ENCODE data around the gene NXPE3. TPM values are rescaled to one million over a fixed set of nuclear protein-coding genes. Genes with fewer than 3 reads are reported as not detected.

Gene NXPE3
- total RNA-seq, 1 experiment from 2014 or later: 15.9 TPM

DNA sequence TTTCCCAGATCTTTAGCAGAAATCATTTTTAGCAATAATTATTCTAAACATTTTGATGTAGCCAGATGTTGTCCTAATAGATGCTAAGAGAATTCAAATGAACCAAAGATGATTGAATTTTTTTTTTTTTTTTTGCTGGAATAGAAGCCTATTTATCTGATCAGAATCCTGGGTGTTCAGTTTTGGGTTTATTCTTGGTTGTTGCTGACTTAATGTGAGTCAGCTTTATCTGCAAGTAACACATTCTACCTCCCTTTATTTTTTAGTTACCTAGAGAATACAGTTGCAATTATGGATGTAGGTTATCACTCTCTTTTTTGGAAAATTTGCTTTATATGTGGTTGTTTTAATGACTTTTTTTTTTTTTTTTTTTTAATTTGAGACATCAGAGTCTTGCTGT is 48.2 kb upstream of the NXPE3 start:
- Histone ChIP-seq H3T11ph (ENCODE audit: low read length) (no peak overlapping the region), H3K14ac (ENCODE audit: insufficient read depth, low read length) (no peak overlapping the region), H4K5ac (ENCODE audit: insufficient read length, low read depth, low read length) (no peak overlapping the region), H3K27me3 (ENCODE audit: insufficient read depth, low read length) (no peaks in the 10 kb centered on the region), H2BK12ac (ENCODE audit: insufficient read length, low read depth, low read length) (no peak overlapping the region), H3K4ac (ENCODE audit: low read depth, low read length) (no peak overlapping the region), H2AK5ac (ENCODE audit: insufficient read length, low read length) (no peak overlapping the region), H2BK20ac (ENCODE audit: low read depth, low read length, poor library complexity, severe bottlenecking) (no peak overlapping the region), H2BK5ac (ENCODE audit: insufficient read length, low read length) (no peak overlapping the region), H3K23ac (ENCODE audit: insufficient read length, low read depth, low read length) (no peak overlapping the region), H3K56ac (ENCODE audit: insufficient read length, low read depth, low read length) (no peak overlapping the region), H3K27ac (ENCODE audit: insufficient read length, low read depth, low read length) (no peak overlapping the region), H3K9ac (ENCODE audit: extremely low read depth, insufficient read length, low read length) (no peak overlapping the region), H2AFZ (ENCODE audit: low read length) (no peak overlapping the region), H3K23me2 (ENCODE audit: insufficient read length, low read depth, low read length, poor library complexity, severe bottlenecking) (no peaks in the 10 kb centered on the region), H3K18ac (ENCODE audit: insufficient read length, low read depth, low read length) (no peak overlapping the region), H3K4me1 (ENCODE audit: insufficient read depth, low read length) (no peaks in the 10 kb centered on the region), H4K8ac (replicated peaks; ENCODE audit: insufficient read length, low read depth, low read length) (no peak overlapping the region), H4K91ac (ENCODE audit: insufficient read length, low read depth, low read length) (no peak overlapping the region), H4K20me1 (ENCODE audit: control insufficient read depth, insufficient read depth, insufficient read length) (no peaks in the 10 kb centered on the region), H3K79me2 (ENCODE audit: insufficient read depth, low read length) (no peaks in the 10 kb centered on the region), H2BK15ac (ENCODE audit: low read depth, low read length) (no peak overlapping the region), H2BK120ac (ENCODE audit: low read depth, low read length, poor library complexity, severe bottlenecking) (no peak overlapping the region), H3K4me2 (ENCODE audit: insufficient read depth, insufficient read length, low read length) (no peak overlapping the region), H3K79me1 (ENCODE audit: insufficient read depth, low read depth, low read length, poor library complexity, severe bottlenecking) (peaks cover 2% of the 10 kb centered on the region), H3K9me3 (ENCODE audit: control insufficient read depth, low read depth, low read length) (no peaks in the 10 kb centered on the region)
- TF ChIP-seq, protein P1, sequence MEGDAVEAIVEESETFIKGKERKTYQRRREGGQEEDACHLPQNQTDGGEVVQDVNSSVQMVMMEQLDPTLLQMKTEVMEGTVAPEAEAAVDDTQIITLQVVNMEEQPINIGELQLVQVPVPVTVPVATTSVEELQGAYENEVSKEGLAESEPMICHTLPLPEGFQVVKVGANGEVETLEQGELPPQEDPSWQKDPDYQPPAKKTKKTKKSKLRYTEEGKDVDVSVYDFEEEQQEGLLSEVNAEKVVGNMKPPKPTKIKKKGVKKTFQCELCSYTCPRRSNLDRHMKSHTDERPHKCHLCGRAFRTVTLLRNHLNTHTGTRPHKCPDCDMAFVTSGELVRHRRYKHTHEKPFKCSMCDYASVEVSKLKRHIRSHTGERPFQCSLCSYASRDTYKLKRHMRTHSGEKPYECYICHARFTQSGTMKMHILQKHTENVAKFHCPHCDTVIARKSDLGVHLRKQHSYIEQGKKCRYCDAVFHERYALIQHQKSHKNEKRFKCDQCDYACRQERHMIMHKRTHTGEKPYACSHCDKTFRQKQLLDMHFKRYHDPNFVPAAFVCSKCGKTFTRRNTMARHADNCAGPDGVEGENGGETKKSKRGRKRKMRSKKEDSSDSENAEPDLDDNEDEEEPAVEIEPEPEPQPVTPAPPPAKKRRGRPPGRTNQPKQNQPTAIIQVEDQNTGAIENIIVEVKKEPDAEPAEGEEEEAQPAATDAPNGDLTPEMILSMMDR (conservative IDR thresholded peaks at IDR 0.05): no peak
- no peak for DNase-seq
- H3K27ac Mint-ChIP-seq: no peak overlapping the region
- H3K9me3 Mint-ChIP-seq: peaks cover 2 to 12% of the 10 kb centered on the region in 2 experiments; a peak in 1 of 5 replicates
- no peaks in the 10 kb centered on the region for H3K27me3 Mint-ChIP-seq (ENCODE audit: low read depth)
- H3K4me1 Mint-ChIP-seq: peaks cover 2 to 4% of the 10 kb centered on the region in 2 experiments; a peak in 3 of 4 replicates
- peaks cover 37 to 81% (median 72%) of the 10 kb centered on the region in 3 experiments for H3K36me3 Mint-ChIP-seq (ENCODE audit: insufficient read depth in 1 of 3, low read depth in 3 of 3)
- H3K4me3 Mint-ChIP-seq: no peak overlapping the region
